ENCODE measurements around the gene PERM1.

GRCh38 chr1:964691-965525 is 17.0 kb downstream of the PERM1 start:
- no peak for TF ChIP-seq MAX (IDR thresholded peaks at IDR 0.05)
- no peak for TF ChIP-seq KDM1A (IDR thresholded peaks at IDR 0.05; ENCODE audit: borderline replicate concordance, low read length)
- no peak for TF ChIP-seq EP300 (IDR thresholded peaks at IDR 0.05; ENCODE audit: borderline replicate concordance in 1 of 2, low read depth in 2 of 2, low read length in 2 of 2)
- no peak for TF ChIP-seq TEAD4 (IDR thresholded peaks at IDR 0.05; ENCODE audit: low read depth, low read length)
- TF ChIP-seq SIN3A (conservative IDR thresholded peaks at IDR 0.05 in 1 of 2, IDR thresholded peaks at IDR 0.05 in 1 of 2; ENCODE audit: low read depth in 1 of 2, low read length in 2 of 2), result no peak
- TF ChIP-seq CHD1 (IDR thresholded peaks at IDR 0.05; ENCODE audit: low read depth, low read length), result no peak
- no peak for TF ChIP-seq ZNF274 (IDR thresholded peaks at IDR 0.05; ENCODE audit: borderline replicate concordance, extremely low read depth, low read length)
- no peak for TF ChIP-seq BRCA1 (IDR thresholded peaks at IDR 0.05; ENCODE audit: low read depth, low read length)
- no peak for TF ChIP-seq CEBPB (IDR thresholded peaks at IDR 0.05; ENCODE audit: low read depth, low read length)
